OCI-LY3 (cell line): ENCODE data around the gene ZBTB49.

Experiments used
- CTCF ChIP-seq: fragments of 200-600, 300-600 bp; sonication (generic); IDR thresholded peaks from 2 replicates; pipeline ENCODE4 v1.5.1; 2014; ENCODE audit warnings: antibody characterized with exemption, low read length, low read depth
- EZH2phosphoT487 ChIP-seq: fragments of 200-600 bp; shearing (Covaris generic); IDR thresholded peaks from 2 replicates; pipeline ENCODE4 v1.6.1; 2018; ENCODE audit warnings: antibody characterized with exemption, mixed run types, low read depth

GRCh38 chr4:4289597-4289940 is 482 bp upstream of the ZBTB49 start:
- no peak for TF ChIP-seq CTCF
- TF ChIP-seq EZH2phosphoT487: no peak
